ENCODE measurements around the gene NR2C2.

Gene NR2C2

GRCh38 chr3:15015456-15015855 lies 68.1 kb downstream of the NR2C2 start:
- TF ChIP-seq CTCF (IDR thresholded peaks at IDR 0.05; ENCODE audit: borderline replicate concordance, extremely low read depth, low read length, poor library complexity, severe bottlenecking) (no peak), EZH2 (IDR thresholded peaks at IDR 0.05; ENCODE audit: borderline replicate concordance, low read depth, low read length, severe bottlenecking) (no peak)
- no peak overlapping the region for H3K27ac ChIP-seq (ENCODE audit: low read length)
- no peak overlapping the region for H3K9ac ChIP-seq (ENCODE audit: low read depth, low read length)
- peaks cover 6% of the 10 kb centered on the region; the same call in 1 of the 2 replicates for H3K79me2 ChIP-seq (ENCODE audit: insufficient read depth, low read length)
- no peaks in the 10 kb centered on the region for H3K4me1 ChIP-seq (ENCODE audit: insufficient read depth, low read length)
- H3K9me3 ChIP-seq (ENCODE audit: insufficient read depth, low read length, severe bottlenecking) = no peaks in the 10 kb centered on the region
- H3K36me3 ChIP-seq (ENCODE audit: insufficient read depth, low read length) = peaks cover 94% of the 10 kb centered on the region
- no peak overlapping the region for H2AFZ ChIP-seq (ENCODE audit: low read depth, low read length)
- no peaks in the 10 kb centered on the region for H3K27me3 ChIP-seq (ENCODE audit: insufficient read depth, low read length, poor library complexity)
- DNase-seq = no peak
- no peak overlapping the region for H3K4me2 ChIP-seq (ENCODE audit: insufficient read depth, low read length)
- H3K4me3 ChIP-seq (ENCODE audit: low read depth in 1 of 2, low read length in 2 of 2) = no peak overlapping the region
- 0 out of 2 replicates have a peak, but pooled peaks cover 3% of the 10 kb centered on the region for H4K20me1 ChIP-seq (ENCODE audit: insufficient read depth, low read length)
- ATAC-seq (ENCODE audit: insufficient read depth, low read depth) = no peak

DNA sequence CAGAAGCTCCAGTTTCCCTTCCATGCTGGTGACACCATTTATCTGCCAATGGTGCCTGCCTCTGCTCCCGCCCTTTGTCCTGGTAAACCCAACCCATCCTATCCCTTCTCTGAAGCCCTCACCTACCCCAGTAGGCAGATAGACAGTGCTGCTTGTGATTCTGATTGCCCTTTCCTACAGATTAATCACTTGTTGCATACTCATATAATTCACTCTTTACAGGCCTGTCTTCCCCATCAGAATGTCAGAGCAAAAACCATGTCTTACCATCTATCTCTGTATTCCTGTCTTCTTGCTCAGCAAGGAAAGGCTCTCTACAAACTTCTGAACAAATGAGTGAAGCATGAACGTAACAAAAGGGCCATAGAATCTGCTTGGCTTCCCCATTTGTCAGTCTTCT lies 69.8 kb downstream of the NR2C2 start:
- no peak for DNase-seq
- no peaks in the 10 kb centered on the region for H3K4me1 ChIP-seq (ENCODE audit: insufficient read depth, low read length)
- no peak overlapping the region for H2AFZ ChIP-seq (ENCODE audit: low read depth, low read length)
- no peaks in the 10 kb centered on the region for H3K79me2 ChIP-seq (ENCODE audit: insufficient read depth, low read length)
- TF ChIP-seq CTCF (IDR thresholded peaks at IDR 0.05; ENCODE audit: borderline replicate concordance, extremely low read depth, low read length, poor library complexity, severe bottlenecking) (no peak), EZH2 (IDR thresholded peaks at IDR 0.05; ENCODE audit: borderline replicate concordance, low read depth, low read length, severe bottlenecking) (no peak)
- no peak for ATAC-seq (ENCODE audit: insufficient read depth, low read depth)
- no peaks in the 10 kb centered on the region for H3K9me3 ChIP-seq (ENCODE audit: insufficient read depth, low read length, severe bottlenecking)
- no peaks in the 10 kb centered on the region for H3K27me3 ChIP-seq (ENCODE audit: insufficient read depth, low read length, poor library complexity)
- H4K20me1 ChIP-seq (ENCODE audit: insufficient read depth, low read length) = 0 out of 2 replicates have a peak, but pooled peaks cover 3% of the 10 kb centered on the region
- H3K27ac ChIP-seq (ENCODE audit: low read length) = no peak overlapping the region
- peaks cover 94% of the 10 kb centered on the region for H3K36me3 ChIP-seq (ENCODE audit: insufficient read depth, low read length)
- H3K4me3 ChIP-seq (ENCODE audit: low read depth in 1 of 2, low read length in 2 of 2) = no peak overlapping the region
- H3K4me2 ChIP-seq (ENCODE audit: insufficient read depth, low read length) = no peak overlapping the region
- no peak overlapping the region for H3K9ac ChIP-seq (ENCODE audit: low read depth, low read length)

DNA sequence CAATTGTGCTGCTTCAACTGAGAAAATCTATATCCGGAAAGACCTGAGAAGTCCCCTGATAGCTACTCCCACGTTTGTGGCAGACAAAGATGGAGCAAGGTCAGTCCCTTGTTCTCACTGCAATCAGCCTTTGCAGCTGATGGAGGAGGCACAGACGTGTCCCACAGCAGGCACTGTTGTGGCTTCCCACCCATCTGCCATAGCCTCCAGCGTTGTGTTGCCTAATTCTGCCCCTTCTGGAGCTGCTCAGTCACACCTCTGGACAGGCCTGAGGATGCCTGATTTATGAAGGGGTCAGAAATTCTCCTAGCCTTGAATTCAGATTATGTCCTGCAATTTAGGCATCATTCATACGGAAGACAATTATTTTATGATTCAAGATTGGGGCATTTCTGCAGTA lies 75.9 kb downstream of the NR2C2 start:
- H3K4me2 ChIP-seq (ENCODE audit: insufficient read depth, low read length) = no peak overlapping the region
- no peak overlapping the region for H3K27ac ChIP-seq (ENCODE audit: low read length)
- H4K20me1 ChIP-seq (ENCODE audit: insufficient read depth, low read length) = no peaks in the 10 kb centered on the region
- H3K4me1 ChIP-seq (ENCODE audit: insufficient read depth, low read length) = no peaks in the 10 kb centered on the region
- peaks cover 92% of the 10 kb centered on the region for H3K36me3 ChIP-seq (ENCODE audit: insufficient read depth, low read length)
- no peak for DNase-seq
- no peak overlapping the region for H3K4me3 ChIP-seq (ENCODE audit: low read depth in 1 of 2, low read length in 2 of 2)
- TF ChIP-seq EZH2 (IDR thresholded peaks at IDR 0.05; ENCODE audit: borderline replicate concordance, low read depth, low read length, severe bottlenecking) = no peak
- no peaks in the 10 kb centered on the region for H3K9me3 ChIP-seq (ENCODE audit: insufficient read depth, low read length, severe bottlenecking)
- H3K9ac ChIP-seq (ENCODE audit: low read depth, low read length) = no peak overlapping the region
- H3K79me2 ChIP-seq (ENCODE audit: insufficient read depth, low read length) = no peaks in the 10 kb centered on the region
- no peaks in the 10 kb centered on the region for H3K27me3 ChIP-seq (ENCODE audit: insufficient read depth, low read length, poor library complexity)
- ATAC-seq (ENCODE audit: insufficient read depth, low read depth) = no peak
- H2AFZ ChIP-seq (ENCODE audit: low read depth, low read length) = no peak overlapping the region

- Histone ChIP-seq H3K9me3 (ENCODE audit: insufficient read depth, low read length, severe bottlenecking) (no peaks in the 10 kb centered on the region), H2AFZ (ENCODE audit: low read depth, low read length) (no peak overlapping the region), H3K27ac (ENCODE audit: low read length) (no peak overlapping the region), H3K4me2 (ENCODE audit: insufficient read depth, low read length) (no peak overlapping the region), H3K9ac (ENCODE audit: low read depth, low read length) (no peak overlapping the region), H3K4me1 (ENCODE audit: insufficient read depth, low read length) (no peaks in the 10 kb centered on the region), H3K4me3 (ENCODE audit: low read depth in 1 of 2, low read length in 2 of 2) (no peak overlapping the region), H4K20me1 (ENCODE audit: insufficient read depth, low read length) (no peaks in the 10 kb centered on the region), H3K27me3 (ENCODE audit: insufficient read depth, low read length, poor library complexity) (no peaks in the 10 kb centered on the region), H3K36me3 (ENCODE audit: insufficient read depth, low read length) (peaks cover 93% of the 10 kb centered on the region), H3K79me2 (ENCODE audit: insufficient read depth, low read length) (no peaks in the 10 kb centered on the region)
- ATAC-seq (ENCODE audit: insufficient read depth, low read depth) (no peak), DNase-seq (no peak)
- TF ChIP-seq CTCF (IDR thresholded peaks at IDR 0.05; ENCODE audit: borderline replicate concordance, extremely low read depth, low read length, poor library complexity, severe bottlenecking) = no peak
- TF ChIP-seq EZH2 (IDR thresholded peaks at IDR 0.05; ENCODE audit: borderline replicate concordance, low read depth, low read length, severe bottlenecking) = no peak
Observed at GRCh38 chr3:15023719-15024118, 76.3 kb downstream of the NR2C2 start.
